Measurements from ENCODE around the gene AUNIP.

The AUNIP gene

GRCh38 chr1:25858494-25858893, 763 bp downstream of the AUNIP start:
- peak overlapping the region; percentile 61 for H3K4me3 ChIP-seq (ENCODE audit: low read depth, low read length)
- TF ChIP-seq CTCF (IDR thresholded peaks at IDR 0.05; ENCODE audit: low read depth, low read length, missing control alignments) = no peak
- no peak for DNase-seq (ENCODE audit: low read depth)

- H3K4me3 ChIP-seq (ENCODE audit: low read depth, low read length) = no peak overlapping the region
- DNase-seq (ENCODE audit: low read depth) = no peak
- TF ChIP-seq CTCF (IDR thresholded peaks at IDR 0.05; ENCODE audit: low read depth, low read length, missing control alignments) = no peak
Observed at GRCh38 chr1:25856856-25857255, 2.4 kb downstream of the AUNIP start.

- H3K4me3 ChIP-seq (ENCODE audit: low read depth, low read length) = no peak overlapping the region
- DNase-seq (ENCODE audit: low read depth) = no peak
- no peak for TF ChIP-seq CTCF (IDR thresholded peaks at IDR 0.05; ENCODE audit: low read depth, low read length, missing control alignments)
Observed at GRCh38 chr1:25854554-25854953, 4.7 kb downstream of the AUNIP start.

DNA sequence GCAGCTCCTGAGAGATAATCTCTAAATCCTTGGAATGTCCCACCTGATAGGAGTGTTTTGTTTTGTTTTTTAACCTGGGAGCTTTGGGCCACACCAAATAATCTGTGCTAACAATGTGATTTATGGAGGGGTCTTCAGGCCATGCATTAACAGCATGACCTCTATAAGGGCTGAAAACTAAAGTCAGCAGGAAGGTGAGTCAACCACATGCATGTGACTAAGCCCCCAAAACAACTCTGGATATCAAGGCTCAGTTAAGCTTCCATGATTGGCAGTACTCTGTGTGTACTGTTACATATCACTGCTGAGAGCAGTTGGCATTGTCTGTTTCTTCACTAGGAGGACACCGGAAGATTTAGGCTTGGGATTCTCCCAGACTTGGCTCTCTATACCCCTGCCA, 10.7 kb downstream of the AUNIP start:
- no peak overlapping the region for H3K4me3 ChIP-seq (ENCODE audit: low read depth, low read length)
- no peak for DNase-seq (ENCODE audit: low read depth)
- no peak for TF ChIP-seq CTCF (IDR thresholded peaks at IDR 0.05; ENCODE audit: low read depth, low read length, missing control alignments)

DNA sequence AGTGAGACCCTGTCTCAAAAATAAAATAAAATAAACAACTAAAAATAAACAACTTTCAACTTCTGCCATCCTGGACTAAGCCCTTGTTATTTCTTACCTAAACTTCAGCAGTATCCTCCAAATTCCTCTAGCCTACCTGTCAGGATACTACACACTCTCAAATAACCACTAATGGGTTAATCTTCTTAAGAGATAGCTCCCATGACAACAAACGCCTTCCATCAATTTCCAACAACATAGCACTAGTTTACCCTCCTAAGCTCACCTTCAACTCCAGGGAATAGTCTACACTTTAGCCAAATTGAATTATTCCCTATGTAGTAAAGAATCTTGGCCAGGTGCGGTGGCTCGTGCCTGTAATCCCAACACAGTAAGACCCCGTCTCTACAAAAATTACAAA, 11.3 kb downstream of the AUNIP start:
- DNase-seq (ENCODE audit: low read depth) = no peak
- H3K4me3 ChIP-seq (ENCODE audit: low read depth, low read length) = no peak overlapping the region
- TF ChIP-seq CTCF (IDR thresholded peaks at IDR 0.05; ENCODE audit: low read depth, low read length, missing control alignments) = no peak

GRCh38 chr1:25845664-25846063, 13.6 kb downstream of the AUNIP start:
- TF ChIP-seq CTCF (IDR thresholded peaks at IDR 0.05; ENCODE audit: low read depth, low read length, missing control alignments) = no peak
- H3K4me3 ChIP-seq (ENCODE audit: low read depth, low read length) = no peak overlapping the region
- DNase-seq (ENCODE audit: low read depth) = no peak

- DNase-seq (ENCODE audit: low read depth) = no peak
- H3K4me3 ChIP-seq (ENCODE audit: low read depth, low read length) = no peak overlapping the region
- TF ChIP-seq CTCF (IDR thresholded peaks at IDR 0.05; ENCODE audit: low read depth, low read length, missing control alignments) = no peak
Observed at GRCh38 chr1:25844536-25845337, 14.5 kb downstream of the AUNIP start.
